ACC112 (cell line): Measurements from ENCODE around the gene SYNE4.

Source experiments
- H2AFZ ChIP-seq: fragments of 200-600 bp; sonication (generic); one replicate; pipeline ENCODE4 v1.6.0; 2017; ENCODE audit warnings: antibody characterized with exemption, low read length; ENCODE audit not compliant: unreplicated experiment
- H3K27ac ChIP-seq: fragments of 200-600 bp; sonication (generic); 2 replicates; pipeline ENCODE4 v1.5.1; 2014; ENCODE audit warnings: low read depth, mild to moderate bottlenecking, antibody characterized with exemption, low read length, moderate library complexity
- H3K27me3 ChIP-seq: fragments of 200-600 bp; sonication (generic); 2 replicates; pipeline ENCODE4 v1.6.1; 2014; ENCODE audit warnings: mild to moderate bottlenecking, antibody characterized with exemption, low read length, moderate library complexity, mixed read lengths; ENCODE audit not compliant: insufficient read depth
- H3K36me3 ChIP-seq: fragments of 200-600 bp; sonication (generic); 2 replicates; pipeline ENCODE4 v1.6.1; 2016; ENCODE audit warnings: mild to moderate bottlenecking, antibody characterized with exemption, low read length, moderate library complexity, mixed read lengths; ENCODE audit not compliant: insufficient read depth
- H3K4me1 ChIP-seq: fragments of 200-600 bp; sonication (generic); one replicate; pipeline ENCODE4 v1.6.1; 2016; ENCODE audit warnings: low read length, mixed read lengths; ENCODE audit not compliant: insufficient read depth, unreplicated experiment, control insufficient read depth
- H3K4me3 ChIP-seq: fragments of 200-600 bp; sonication (generic); 2 replicates; pipeline ENCODE4 v1.5.1; 2014; ENCODE audit warnings: mild to moderate bottlenecking, low read depth, low read length
- H3K79me2 ChIP-seq: fragments of 200-600 bp; sonication (generic); one replicate; pipeline ENCODE4 v1.6.0; 2016; ENCODE audit warnings: low read length; ENCODE audit not compliant: control insufficient read depth, unreplicated experiment, insufficient read depth

Gene SYNE4

DNA sequence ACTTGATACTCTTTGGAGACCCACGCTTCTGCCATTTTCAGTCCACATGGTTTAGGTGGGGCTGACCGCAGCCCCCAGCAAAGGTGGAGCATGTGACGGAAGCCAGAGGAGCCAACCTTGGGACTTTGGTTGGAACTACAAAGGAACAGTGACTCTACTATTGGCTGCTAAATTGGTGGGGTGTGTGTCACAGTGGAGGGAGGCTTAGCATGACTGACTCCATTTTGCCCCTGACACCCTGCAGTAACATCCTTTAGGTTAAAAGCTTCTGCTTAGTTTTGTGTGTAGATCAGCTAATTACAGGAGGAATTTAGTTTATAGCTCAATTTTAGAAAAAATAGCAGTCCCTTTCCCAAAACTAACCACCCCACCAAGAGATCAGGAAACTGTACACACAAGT is 7.0 kb downstream of the SYNE4 start:
- H3K79me2 ChIP-seq = peaks cover under 1% of the 10 kb centered on the region
- no peaks in the 10 kb centered on the region for H3K27me3 ChIP-seq
- H3K4me3 ChIP-seq = no peak overlapping the region
- H2AFZ ChIP-seq = no peak overlapping the region
- no peaks in the 10 kb centered on the region for H3K36me3 ChIP-seq
- peaks cover 6% of the 10 kb centered on the region for H3K4me1 ChIP-seq
- no peak overlapping the region for H3K27ac ChIP-seq

DNA sequence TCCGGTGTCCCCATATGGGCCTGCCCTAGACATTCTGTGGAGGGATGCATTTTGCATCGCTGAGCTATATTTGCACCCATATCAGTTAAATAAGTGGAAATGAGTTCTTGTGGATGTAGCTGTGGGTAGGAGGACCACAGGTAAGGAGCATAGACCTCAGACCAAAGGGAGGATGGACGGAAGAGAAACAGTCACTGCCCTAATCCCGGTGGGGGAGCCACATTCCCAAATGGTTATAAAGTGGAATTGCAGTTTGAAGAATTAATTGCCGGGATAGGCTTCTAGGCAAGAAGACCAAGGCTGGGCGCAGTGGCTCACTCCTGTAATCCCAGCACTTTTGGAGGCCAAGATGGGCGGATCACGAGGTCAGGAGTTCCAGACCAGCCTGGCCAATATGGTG is 11.8 kb downstream of the SYNE4 start:
- peaks cover 13% of the 10 kb centered on the region for H3K79me2 ChIP-seq
- H3K4me3 ChIP-seq = 0 out of 2 replicates have a peak overlapping the region, but pooled peaks have one; percentile 94
- no peak overlapping the region for H2AFZ ChIP-seq
- H3K36me3 ChIP-seq = no peaks in the 10 kb centered on the region
- no peak overlapping the region for H3K27ac ChIP-seq
- peaks cover 6% of the 10 kb centered on the region for H3K4me1 ChIP-seq
- no peaks in the 10 kb centered on the region for H3K27me3 ChIP-seq

DNA sequence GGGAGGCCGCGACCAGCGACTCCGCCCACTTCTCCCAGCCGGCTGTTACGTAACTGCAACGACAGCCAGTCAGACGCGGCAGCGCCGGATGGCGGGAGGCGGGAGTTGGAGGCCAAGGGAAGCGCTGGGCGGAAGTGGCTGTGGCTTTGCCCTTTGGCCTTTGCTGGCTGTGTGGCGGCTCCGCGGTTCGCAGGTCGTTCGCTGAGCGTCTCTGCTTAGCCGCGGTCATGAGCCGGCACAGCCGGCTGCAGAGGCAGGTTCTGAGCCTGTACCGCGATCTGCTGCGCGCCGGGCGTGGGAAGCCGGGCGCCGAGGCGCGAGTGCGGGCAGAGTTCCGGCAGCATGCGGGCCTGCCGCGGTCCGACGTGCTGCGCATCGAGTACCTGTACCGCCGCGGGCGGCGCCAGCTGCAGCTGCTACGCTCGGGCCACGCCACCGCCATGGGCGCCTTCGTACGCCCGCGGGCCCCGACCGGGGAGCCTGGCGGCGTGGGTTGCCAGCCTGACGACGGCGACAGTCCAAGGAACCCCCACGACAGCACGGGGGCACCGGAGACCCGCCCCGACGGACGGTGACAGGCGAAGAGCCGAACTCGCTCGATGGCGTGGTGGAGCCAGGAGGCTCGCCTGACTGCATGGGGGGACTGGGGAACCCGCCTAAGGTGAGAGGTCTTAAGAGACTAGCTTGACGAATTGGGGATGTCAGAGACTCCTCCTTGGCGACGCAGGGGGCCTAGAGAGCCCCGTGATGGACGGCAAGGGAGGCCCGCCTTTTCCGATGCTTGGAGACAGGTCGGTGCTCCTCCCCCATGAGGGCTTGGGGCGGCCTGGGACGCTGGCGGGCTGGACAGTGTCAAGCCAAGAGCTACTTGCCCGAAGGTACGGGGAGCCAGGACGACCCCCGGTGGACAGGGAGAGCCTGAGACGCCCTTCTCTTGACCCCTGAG is 13.3 kb downstream of the SYNE4 start, which contains the start of gene SDHAF1:
SDHAF1 (plus strand) TSS at position 141 of the 946 bp plus-strand sequence; CDS start at position 228, 87 bp downstream.
- Histone ChIP-seq H3K4me1 (peaks cover 6% of the 10 kb centered on the region), H3K27me3 (no peaks in the 10 kb centered on the region), H3K36me3 (no peaks in the 10 kb centered on the region), H3K79me2 (peaks cover 13% of the 10 kb centered on the region), H2AFZ (peak within 1 kb of the TSS; percentile 87), H3K4me3 (peak within 1 kb of the TSS; percentile 94), H3K27ac (no peak within 1 kb of the TSS)

DNA sequence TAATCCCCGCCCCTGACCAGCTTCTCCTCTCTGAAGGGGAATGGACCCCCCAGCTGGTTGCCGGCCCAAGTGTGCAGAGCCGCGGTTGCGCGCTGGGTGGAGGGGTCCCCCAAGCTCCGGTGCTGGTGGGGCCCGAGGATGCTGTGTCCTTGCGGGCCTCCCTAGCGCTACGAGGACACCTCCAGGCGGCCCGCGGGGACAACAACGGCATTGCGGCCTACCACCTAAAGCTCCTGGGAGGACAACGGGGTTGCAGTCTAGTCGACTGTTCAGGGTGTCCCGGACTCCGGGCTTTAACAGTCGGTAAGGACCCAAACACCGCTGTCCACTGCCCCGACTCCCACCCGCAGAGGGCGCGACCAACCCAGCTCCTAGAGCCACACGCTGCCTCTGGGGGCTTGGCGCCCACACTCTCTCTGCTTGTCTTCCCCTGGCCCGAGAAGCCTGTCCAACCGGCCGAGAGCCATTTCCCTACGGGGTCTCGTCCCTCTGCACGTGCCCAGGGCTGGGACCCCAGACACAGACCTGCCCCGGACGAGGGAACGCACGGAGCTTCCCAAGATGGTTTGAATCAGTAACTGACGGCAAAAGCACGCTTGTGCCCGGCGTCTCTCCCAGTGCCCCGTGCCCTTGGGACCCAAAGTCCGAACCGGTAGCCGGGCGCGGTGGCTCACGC is 14.6 kb downstream of the SYNE4 start:
- Histone ChIP-seq H3K4me1 (no peaks in the 10 kb centered on the region), H3K27ac (no peak overlapping the region), H3K4me3 (peak overlapping the region; percentile 66), H3K79me2 (peaks cover 13% of the 10 kb centered on the region), H3K36me3 (no peaks in the 10 kb centered on the region), H3K27me3 (peaks cover 3% of the 10 kb centered on the region; the same call in 1 of the 2 replicates), H2AFZ (peak overlapping the region; percentile 50)

DNA sequence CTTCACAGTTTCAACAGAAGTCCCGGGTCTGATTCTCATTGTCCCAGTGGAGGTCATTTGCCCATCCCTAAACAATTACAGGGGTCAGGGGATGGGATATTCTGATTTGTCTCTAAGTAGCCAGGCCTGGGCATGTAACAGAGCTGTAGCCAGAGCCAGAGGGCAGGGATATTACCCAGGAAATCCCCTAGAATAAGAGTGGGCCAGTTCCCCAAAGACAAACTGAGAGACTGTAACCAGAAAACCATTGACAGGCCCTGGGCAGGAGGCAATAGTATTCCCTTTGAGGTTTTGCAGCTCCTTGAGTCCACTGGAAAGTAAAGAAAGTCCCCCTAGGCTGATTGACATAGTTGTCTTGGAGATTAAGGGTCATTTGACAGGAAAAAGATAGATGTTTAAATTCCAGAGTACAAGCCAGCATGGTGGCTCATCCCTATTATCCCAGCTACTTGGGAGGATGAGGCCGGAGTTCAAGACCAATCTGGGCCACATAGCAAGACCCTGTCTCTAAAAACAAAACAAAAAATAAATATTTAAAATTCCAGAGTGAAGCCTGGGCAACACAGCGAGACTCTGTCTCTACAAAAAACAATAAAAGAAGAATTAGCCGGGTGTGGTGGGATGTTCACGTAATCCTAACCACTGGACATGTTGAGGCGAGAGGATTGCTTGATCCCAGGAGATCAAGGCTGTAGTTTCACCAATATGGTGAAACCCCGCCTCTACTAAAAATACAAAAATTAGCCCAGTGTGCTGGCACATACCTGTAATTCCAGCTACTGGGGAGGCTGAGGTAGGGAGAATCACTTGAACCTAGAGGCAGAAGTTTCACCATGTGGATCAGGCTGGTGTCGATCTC is 15.5 kb downstream of the SYNE4 start:
- Histone ChIP-seq H3K4me3 (no peak overlapping the region), H3K36me3 (no peaks in the 10 kb centered on the region), H3K4me1 (no peaks in the 10 kb centered on the region), H3K27ac (no peak overlapping the region), H3K27me3 (peaks cover 9% of the 10 kb centered on the region; the same call in 1 of the 2 replicates), H2AFZ (no peak overlapping the region), H3K79me2 (peaks cover 13% of the 10 kb centered on the region)

DNA sequence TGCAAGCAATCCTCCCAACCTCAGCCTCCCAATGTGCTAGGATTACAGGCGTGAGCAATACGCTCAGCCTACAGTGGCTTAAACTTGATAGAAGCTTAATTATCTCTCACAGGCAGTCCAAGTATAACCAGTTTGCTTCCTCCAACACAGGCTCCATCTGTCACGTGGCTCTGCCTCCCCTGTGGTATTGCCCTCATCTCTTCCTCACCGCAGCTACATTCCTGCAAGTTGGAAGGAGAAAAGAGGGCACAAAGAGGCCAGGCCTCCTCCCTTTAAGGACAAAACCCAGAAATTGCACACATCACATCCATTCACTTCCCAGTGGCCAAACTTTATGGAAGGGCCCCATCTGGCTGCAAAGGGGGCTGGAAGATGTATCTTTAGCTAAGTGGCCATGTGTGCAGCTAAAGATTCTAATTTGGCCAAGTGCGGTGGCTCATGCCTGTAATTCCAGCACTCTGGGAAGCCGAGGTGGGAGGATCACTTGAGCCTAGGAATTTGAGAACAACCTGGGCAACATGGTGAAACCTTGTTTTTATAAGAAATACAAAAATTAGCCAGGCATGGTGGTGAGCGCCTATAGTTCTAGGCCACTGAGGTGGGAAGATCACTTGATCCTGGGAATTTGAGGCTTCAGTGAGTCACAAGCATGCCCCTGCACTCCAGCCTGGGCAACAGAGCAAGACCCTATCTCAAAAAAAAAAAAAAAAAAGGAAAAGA is 16.7 kb downstream of the SYNE4 start:
- Histone ChIP-seq H3K4me1 (no peaks in the 10 kb centered on the region), H3K79me2 (peaks cover 13% of the 10 kb centered on the region), H3K27me3 (peaks cover 12% of the 10 kb centered on the region), H2AFZ (no peak overlapping the region), H3K36me3 (no peaks in the 10 kb centered on the region), H3K27ac (no peak overlapping the region), H3K4me3 (no peak overlapping the region)

DNA sequence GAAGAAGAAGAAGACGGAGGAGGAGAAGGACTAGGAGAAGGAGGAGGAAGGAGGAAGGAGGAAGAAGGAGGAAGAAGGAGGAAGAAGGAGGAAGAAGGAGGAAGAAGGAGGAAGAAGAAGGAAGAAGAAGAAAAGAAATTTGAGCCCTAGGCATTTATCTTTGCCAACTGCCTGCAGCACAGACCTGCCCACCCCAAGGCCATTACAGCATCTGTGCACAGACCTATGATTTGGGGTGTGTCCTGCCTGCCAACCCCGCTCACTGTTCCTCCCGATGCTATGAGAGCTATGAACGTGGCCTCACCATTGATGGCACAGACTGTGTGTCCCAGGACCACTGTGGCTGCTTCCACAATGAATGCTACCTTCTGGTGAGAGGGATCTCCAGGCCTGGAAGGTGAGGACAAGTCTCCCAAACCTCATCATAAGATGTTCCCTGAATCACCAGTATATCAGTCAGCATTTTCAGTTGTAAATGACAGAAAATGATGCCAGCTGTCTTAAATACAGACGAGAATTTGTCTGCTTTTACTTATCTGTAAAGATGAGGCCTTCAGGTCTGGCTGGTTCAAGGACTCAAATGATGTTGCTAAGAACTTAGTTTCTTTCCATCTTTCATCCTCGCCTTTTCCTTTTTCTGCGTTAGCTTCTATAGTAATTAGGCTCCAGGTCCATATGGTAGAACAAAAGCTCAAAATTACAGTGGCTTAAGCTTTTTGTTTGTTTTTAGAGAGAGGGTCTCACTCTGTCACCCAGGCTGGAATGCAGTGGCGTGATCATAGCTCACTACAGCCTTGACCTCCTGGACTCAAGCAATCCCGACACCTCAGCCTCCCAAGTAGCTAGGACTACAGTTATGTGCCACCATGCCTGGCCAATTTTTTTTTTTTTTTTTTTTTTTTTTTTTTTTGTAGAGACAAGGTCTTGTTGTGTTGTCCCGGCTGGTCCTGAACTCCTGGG is 17.6 kb downstream of the SYNE4 start:
- Histone ChIP-seq H3K27me3 (peaks cover 20% of the 10 kb centered on the region), H3K4me1 (no peaks in the 10 kb centered on the region), H3K27ac (no peak overlapping the region), H3K36me3 (no peaks in the 10 kb centered on the region), H3K79me2 (peaks cover 7% of the 10 kb centered on the region), H2AFZ (no peak overlapping the region), H3K4me3 (no peak overlapping the region)

DNA sequence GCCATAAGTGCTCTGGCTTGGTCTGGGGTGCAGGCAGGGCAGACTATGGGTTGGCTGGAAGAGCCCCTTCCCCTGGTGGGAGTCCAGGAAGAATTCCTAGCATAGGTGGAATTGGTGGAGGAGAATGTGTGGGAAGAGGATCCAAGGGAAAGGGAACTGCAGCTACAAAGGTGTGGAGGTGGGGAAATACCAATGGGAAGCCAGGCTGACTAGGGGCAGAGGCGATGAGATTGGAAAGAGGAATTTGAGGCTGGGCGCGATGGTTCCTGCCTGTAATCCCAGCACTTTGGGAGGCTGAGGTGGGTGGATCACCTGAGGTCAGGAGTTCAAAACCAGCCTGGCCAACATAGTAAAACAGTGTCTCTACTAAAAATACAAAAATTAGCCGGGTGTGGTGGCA is 18.5 kb downstream of the SYNE4 start:
- H3K79me2 ChIP-seq = no peaks in the 10 kb centered on the region
- H3K4me3 ChIP-seq = no peak overlapping the region
- H2AFZ ChIP-seq = no peak overlapping the region
- no peak overlapping the region for H3K27ac ChIP-seq
- H3K4me1 ChIP-seq = no peaks in the 10 kb centered on the region
- peaks cover 21% of the 10 kb centered on the region for H3K27me3 ChIP-seq
- H3K36me3 ChIP-seq = no peaks in the 10 kb centered on the region

DNA sequence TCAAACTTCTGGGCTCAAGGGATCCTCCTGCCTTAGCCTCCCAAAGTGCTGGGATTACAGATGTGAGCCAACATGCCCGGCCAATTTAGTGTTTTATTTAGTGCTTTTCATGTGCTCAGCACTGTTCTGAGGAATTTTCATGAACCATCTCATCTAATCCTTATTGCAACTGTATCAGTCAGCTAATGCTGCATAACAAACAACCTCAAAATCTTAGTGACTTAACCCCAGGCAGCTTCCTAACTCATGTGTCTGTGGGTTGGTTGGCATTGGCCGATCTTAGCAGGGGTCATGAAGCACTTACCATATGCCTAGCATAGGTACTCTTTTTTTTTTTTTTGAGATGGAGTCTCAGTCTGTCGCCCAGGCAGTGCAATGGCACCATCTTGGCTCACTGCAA is 19.8 kb downstream of the SYNE4 start:
- Histone ChIP-seq H3K27me3 (peaks cover 21% of the 10 kb centered on the region), H3K4me3 (no peak overlapping the region), H3K27ac (no peak overlapping the region), H3K36me3 (no peaks in the 10 kb centered on the region), H3K4me1 (no peaks in the 10 kb centered on the region), H3K79me2 (no peaks in the 10 kb centered on the region), H2AFZ (no peak overlapping the region)
